GM12873 (cell line): Measurements from ENCODE around the gene KCNMA1.

Experiments
- CTCF ChIP-seq: IDR thresholded peaks from 2 replicates; pipeline ENCODE4 v1.5.1; 2012; ENCODE audit warnings: low read depth, mild to moderate bottlenecking, moderate library complexity, low read length, control low read depth; ENCODE audit not compliant: insufficient read depth; ENCODE audit errors: missing control alignments

KCNMA1 gene

DNA sequence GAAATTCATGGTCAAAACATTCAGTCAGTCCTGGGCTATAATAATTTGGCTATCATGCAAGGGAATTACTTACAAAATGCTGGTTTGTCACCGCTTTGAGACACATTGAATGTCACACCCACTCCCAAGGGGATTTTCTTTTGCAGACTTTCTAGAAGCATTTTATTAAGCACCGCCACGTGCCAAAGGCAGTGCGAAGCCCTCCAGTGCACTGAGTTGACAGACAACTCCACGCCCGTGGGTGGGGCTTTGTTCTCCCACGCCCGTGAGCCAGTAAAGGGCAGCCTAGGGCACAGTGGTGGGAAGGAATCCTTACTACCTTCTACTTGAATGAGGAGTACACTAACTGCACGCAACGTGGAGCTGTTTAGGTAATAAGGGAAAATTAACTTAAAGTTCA is 515.8 kb downstream of the KCNMA1 start:
- TF ChIP-seq CTCF = no peak

DNA sequence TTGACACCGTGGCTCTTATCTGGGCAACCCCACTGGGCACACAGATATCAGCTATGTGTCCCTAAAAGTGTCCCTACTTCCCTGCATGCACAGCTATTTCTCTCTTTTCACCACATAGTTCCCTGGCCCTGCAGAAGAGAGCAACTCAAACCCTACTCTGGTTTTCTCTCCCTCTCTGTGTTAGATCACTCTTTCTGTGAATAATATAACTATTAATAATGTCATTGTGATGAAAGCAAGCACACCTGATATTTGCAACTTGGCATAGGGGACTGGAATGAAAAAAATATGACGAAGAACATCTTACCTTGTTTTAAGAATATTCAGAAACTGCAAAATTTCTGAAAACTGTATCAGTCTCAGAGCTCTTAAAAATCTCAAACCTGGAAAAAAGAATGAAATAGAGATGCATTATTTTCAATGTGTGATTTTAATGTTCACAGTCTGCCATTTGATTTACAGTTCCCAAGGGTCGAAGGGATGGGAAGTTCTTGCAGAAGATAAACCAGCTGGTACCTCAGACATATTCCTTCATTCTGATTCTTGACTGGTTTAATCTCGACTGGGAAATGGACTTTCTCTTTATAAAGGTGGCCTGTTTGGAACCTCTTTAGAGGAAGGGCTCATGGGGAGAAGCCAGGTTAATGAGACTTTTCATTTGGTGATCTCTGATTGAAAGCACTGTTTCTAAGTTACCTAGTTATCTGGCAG is 516.8 kb downstream of the KCNMA1 start:
- TF ChIP-seq CTCF = no peak

DNA sequence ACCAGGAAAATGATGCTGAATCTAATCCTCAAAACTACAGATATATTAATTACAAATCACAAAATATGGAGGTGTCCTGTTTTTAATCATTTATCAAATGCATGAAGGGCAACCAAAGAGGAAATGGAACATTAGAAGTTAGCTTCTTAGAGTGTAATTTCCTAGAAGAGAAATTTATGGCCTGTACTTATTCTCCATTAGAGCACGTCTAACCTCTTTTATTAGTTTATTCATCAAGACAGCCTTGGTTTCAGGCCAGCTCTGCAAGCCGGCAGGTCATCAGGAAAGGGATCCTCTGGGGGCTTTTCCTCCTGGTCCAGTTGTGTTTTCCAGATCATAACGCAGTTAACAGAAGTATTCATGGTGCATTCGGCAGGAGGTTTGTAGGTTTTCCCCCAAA is 517.6 kb downstream of the KCNMA1 start:
- TF ChIP-seq CTCF = no peak

GRCh38 chr10:77118603-77119282 is 518.9 kb downstream of the KCNMA1 start:
- TF ChIP-seq CTCF = no peak

DNA sequence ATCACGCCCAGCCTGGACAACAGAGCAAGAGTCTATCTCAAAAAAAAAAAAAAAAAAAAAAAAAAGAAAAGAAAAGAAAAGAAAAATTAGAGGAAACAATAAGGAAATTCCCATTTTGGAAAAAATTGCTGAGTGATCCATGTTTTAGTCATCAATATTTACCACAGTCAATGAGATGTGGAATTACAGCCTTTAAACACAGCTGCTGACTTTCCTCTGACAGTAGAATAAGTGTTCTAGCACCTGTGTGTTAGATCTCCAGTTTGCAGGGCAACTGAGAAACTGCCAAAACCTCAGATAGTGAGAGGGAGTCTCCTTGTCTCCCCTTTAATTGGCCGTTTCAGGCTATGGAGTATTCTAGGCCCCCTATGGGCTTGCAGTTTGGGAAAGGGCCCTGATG is 520.1 kb downstream of the KCNMA1 start:
- TF ChIP-seq CTCF = no peak

DNA sequence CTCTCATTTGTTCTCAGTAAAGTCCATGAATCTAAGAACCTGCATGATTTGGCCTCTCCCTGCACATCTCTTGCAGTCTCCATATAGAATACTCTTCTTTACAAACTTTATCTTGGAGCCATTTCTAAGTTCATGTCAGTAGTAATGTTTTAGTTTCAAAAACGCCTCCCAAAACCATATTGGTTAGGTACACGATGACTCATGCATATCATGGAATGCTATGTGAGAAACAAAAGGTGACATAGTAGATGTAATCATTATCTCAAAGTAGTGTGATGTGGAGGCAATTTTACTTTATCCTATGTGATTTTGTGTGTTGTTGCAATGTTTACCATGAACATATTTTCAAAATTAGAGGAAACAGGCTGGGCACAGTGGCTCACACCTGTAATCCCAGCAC is 520.7 kb downstream of the KCNMA1 start:
- TF ChIP-seq CTCF = no peak

- no peak for TF ChIP-seq CTCF
Measured at GRCh38 chr10:77114181-77114821, 523.3 kb downstream of the KCNMA1 start.
